GM12801 (cell line): ENCODE measurements around the gene AMBP.

Source experiments
- CTCF ChIP-seq: IDR thresholded peaks from one replicate; pipeline ENCODE4 v1.5.1; 2011; ENCODE audit warnings: control low read depth; ENCODE audit not compliant: insufficient read length; ENCODE audit errors: extremely low read depth

Gene AMBP

GRCh38 chr9:114098021-114098935 is 20.2 kb upstream of the AMBP start:
- no peak for TF ChIP-seq CTCF

GRCh38 chr9:114097613-114098020 is 19.5 kb upstream of the AMBP start:
- no peak for TF ChIP-seq CTCF

DNA sequence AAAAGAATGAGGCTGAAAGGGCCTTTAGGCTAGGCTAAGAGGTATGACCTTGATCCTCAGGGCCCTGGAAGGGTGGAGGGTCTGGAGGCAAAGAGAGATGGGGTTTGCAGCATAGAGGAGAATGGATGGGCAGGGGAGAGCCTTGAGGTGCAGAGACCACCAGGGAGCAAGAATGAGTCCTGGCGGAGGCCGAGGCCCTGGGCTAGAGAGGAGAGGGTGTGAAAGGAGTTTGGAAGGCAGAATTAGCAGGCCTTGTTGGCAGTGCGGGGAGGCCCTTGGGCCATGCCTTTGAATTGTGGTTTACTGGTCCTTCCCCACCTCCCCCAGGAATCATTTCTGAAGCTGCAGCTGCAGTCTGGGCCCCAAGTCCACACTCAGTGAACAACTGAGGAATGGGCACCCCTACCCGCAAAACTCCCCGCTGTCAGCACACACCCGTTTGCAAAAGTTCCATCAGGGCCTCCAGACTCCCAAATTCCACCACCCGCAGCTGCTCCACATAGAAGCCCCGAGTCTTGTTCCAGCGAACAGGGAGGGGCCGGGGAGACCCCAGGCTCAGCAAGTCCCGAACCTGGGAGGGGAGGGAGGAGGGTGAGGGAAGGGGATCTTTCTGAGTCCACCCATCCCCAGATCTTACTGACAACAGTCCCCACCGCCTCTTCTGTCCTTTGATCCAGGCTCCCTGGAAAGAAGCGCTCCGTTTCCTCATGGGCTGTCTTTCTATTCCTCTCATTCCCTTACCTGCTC is 18.9 kb upstream of the AMBP start:
- no peak for TF ChIP-seq CTCF

- no peak for TF ChIP-seq CTCF
Measured at GRCh38 chr9:114096041-114096511, 18.0 kb upstream of the AMBP start.

GRCh38 chr9:114094971-114095370 is 16.9 kb upstream of the AMBP start:
- TF ChIP-seq CTCF: no peak

DNA sequence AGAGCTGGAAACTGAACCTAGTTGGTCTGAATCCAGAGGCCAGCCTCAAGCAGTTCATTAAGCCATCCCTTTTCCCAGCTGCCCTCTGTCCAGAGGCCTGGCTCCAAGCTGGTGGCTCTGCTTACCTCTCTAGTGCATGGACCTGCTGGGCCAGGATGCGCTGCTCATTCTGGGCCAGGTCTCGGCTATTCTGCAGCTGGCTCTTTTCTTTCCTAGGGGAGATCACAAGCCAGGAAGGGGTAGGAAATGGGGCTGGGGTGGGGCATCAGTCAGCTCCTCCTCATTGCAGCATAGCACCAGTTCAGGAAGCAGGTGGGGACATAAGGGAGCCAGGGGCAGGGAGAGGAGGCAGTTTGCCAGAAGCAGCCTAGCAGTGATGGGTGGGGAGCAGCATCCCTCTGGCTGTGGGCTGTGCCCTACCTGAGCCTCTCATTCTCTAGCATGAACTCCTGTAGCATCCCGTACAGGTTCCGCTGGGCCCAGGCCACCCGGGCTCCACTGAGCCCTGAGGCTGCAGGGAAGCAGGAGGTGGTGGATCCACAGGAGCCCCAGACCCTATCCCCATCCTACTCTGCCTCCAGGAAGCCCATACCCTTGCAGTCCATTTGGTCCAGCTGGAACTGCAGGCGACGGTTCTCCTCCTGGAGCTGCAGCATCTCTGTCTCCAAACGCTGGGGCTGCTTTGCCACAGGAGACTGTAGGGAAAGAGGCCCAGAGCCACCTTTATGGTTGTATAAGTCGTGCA is 15.8 kb upstream of the AMBP start:
- no peak for TF ChIP-seq CTCF

DNA sequence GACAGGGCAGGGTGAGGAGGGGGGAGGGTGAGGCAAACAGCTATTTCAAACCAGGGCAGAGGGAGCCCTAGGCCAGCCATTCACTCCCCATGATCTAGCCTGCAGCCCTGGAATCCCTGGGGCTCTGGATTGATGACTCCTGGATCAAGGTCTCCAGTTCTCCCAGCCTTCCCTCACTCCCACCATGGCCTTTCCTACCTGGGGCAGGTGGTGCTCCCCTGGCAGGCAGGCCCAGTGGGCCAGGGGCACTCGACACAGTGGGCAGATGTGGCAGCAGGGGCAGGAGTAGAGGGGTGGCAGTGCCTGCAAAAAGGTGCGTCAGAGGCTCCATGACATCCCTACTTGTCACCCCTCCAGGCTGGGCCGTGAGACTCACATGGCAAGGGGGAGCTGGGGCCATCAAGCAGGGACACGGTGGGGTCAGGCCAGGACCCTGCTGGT is 15.0 kb upstream of the AMBP start:
- no peak for TF ChIP-seq CTCF
